GM21529 (cell line): ENCODE results near the gene PCDH9.

Source experiments
- ATAC-seq: cut with Tn5 transposase; IDR thresholded peaks from one replicate; pipeline ENCODE4 v1.9.1; 2021; ENCODE audit not compliant: unreplicated experiment

Gene PCDH9

DNA sequence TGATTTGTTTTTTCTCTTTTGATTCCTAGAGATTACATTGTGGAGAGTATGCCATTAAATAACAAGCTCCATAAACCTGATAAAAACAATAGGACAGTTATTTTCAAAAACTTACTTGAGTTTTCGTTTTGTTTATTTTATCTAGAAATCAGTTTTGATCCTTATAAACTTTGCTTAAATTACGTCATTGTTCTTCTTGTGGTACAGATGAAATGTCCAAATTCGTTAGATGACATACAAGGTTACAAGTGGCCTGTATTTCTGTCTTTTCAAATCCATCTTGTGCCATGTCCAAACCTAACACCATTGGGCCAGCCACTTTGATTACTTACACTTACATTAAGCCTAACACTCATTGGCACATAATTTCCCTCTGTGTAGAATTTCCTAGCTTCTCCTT is 372.0 kb downstream of the PCDH9 start:
- no peak for ATAC-seq

DNA sequence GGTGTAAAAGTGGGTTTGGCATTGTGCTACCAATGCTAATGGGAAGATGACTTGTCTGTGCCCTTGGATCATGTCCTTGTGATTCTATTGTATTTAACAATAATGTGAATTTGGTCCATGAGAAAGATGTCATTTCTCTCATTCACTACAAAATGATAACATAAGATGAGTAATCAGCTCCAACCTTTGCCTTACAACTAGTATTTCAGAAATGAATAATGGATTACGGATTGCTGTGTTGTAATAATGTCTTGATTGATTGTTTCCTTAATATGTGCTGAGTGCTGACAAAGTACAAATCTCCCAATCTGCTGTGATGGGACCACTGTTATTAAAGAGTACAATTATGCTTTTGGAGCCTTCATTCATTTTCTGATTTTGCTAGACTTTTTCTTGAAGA is 375.0 kb downstream of the PCDH9 start:
- ATAC-seq, result no peak

DNA sequence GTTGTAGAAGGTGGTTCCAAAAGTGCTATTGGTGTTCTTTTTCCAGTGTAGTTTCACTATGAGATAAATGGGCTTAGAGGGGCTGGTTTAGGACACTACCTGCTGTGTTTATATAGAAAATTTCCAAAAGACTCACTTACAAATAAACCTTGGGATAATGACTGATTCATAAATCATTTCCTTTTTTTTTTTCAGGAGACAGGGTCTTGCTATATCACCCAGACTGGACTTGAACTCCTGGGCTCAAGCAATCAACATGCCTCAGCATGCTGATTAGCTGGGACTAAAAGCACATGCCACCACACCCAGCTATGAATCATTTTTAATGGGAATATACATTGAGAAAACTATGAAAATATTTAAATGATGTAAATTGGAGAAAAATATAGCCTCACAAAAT is 376.6 kb downstream of the PCDH9 start:
- no peak for ATAC-seq

DNA sequence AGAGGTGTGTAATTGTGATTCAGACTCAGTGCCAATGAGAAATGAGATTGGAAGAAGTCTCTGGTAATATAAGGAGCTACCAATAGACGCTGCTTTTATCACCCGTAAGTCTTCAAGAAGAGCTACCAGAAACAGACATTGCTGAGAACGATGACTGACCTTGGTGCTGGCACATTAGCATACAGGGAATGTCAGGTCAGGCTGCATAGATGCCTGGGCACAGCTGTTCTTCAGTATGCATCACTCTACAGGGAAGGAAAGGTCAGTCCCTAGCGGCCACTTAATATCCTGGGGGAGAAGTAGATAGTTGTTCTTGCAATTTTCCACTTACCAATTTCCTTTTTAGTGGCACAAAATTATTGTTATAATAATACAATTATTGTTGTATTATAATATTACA is 380.4 kb downstream of the PCDH9 start:
- no peak for ATAC-seq

DNA sequence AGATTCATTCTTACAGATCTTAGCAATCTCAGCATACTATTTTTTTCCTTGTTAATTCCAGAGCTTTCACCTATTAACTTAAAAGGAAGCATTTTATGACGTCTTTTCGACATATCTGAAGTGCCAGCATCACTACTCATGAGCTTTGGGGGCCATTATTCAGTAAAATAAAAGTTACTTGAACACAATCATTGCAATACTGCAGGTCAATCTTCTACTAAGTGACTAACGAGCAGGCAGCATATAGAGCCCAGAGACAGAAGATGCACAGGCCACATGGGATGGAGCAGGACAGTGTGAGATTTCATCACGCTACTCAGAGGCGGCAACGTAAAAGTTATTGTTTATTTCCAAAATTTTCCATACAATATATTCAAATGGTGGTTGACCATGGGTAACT is 382.6 kb downstream of the PCDH9 start:
- ATAC-seq, result no peak

DNA sequence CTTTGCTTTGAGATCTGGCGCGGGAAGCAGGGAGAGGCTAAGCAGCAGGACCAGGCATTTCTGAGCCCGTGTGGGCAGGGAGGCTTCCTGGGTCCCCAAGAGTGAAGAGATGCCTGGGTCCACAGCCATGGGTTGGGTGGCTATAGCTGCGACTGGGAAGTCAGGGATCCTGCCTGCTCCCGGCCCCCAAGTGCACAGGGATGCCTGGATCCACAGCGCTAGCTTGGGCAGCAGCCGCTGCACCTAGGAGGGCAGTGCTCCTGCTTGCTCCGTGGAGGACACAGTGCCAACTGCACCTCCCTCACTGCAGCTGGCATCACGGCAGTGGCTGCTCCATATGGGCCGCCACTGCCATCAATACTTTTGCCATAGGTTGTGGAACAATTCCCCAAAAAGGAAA is 384.7 kb downstream of the PCDH9 start:
- no peak for ATAC-seq

DNA sequence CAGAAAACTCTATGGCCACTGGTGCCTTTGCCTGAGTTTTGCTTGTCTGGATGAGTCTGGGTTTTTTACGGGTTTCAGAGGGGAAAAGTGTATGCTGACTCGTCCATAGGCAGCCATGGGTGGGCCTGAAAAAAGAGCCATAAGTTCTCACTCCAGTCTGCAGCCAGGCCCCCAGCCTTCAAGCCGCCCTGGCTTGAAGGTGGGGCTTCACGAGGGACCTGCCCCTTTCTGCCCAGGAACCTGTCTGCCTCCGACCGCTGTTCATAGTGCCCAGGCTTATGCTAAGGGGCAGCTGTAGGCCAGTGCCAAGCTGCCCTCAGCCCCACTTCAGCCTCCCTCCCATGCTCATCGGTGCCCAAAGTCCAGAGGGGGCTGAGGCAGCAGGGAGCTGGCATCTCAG is 385.2 kb downstream of the PCDH9 start:
- ATAC-seq, result no peak

DNA sequence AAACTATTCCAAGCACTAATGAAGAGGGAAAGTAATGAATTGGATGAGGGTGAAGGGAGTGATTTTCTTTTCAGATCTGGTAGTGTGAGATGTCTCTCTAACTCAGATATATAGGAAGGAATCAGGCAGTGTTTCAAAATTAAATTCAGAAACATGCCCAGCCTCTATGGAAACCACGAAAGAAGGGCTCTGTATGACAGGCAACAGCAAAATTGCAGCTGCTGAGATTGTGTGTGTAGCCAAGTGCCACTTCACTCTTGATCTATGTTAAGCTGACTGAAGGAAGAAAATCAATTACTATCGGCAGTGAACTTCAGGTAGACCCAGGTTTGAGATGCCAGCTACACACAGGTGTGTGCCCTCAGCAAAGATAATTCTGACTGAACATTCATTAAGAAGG is 387.4 kb downstream of the PCDH9 start:
- ATAC-seq, result no peak

DNA sequence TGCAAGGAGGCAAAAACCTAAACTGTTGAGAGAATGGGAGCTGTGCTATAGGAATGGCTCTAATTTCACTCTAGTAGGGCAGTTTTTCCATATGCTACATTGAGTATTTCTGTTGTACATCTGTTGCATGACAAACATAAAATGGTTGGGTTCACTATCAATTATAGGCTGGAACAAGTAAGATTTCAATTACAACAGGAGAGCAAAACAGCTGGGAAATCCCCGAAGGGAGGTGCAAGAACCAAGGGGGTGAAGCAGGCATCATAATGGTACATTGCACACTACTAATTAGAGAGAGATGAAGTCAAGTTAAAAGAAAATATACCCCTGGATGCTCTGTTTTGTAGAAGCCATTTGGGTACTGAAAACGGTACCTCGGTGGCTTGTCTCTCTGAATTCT is 389.5 kb downstream of the PCDH9 start:
- ATAC-seq, result no peak

DNA sequence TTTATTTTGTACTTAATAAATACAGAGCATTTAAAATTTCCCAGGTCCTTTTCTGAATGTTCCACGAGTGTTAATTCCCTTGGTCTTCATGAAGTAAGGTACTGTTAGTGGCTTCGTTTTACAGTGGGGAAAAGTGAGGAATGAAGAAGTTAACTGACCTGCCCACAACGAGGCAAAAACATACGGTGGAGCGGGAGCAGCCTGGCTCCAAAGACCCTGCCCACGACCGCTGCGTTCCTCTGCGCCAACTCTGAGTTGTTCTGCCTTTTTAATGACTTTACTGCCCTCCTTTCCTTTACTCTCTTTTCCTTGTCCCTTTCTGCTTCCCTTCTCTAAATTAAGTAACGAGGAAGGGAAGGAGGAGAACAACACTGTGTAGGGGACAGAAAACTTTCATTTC is 392.9 kb downstream of the PCDH9 start:
- no peak for ATAC-seq

DNA sequence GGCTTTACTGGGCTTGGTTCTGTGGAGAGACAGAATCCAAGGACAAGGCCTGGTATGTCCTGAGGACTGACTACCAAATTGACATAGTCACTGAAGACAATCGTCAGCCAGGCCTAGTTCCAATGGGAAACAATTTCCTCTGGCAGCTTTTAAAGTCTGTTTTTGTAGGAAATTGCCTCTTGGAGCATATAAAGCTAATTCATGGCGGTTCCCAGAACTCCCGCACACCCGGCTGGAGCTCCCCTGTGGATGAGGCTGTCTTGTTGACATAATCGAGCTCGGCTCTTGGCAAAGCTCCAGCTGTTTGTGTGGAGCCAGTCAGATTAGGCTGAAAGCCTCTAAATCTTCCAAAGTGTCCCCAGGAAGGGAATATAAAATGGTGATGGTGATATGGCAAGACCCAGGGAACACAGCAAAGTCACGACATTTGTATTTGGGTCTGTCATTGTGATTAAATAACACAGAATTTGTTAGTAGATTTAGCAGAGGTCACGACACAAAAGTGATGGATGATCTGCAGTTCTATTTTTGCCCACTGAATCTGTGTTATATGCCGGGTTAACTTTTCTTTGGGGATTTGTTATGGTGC is 395.0 kb downstream of the PCDH9 start:
- ATAC-seq, result no peak

DNA sequence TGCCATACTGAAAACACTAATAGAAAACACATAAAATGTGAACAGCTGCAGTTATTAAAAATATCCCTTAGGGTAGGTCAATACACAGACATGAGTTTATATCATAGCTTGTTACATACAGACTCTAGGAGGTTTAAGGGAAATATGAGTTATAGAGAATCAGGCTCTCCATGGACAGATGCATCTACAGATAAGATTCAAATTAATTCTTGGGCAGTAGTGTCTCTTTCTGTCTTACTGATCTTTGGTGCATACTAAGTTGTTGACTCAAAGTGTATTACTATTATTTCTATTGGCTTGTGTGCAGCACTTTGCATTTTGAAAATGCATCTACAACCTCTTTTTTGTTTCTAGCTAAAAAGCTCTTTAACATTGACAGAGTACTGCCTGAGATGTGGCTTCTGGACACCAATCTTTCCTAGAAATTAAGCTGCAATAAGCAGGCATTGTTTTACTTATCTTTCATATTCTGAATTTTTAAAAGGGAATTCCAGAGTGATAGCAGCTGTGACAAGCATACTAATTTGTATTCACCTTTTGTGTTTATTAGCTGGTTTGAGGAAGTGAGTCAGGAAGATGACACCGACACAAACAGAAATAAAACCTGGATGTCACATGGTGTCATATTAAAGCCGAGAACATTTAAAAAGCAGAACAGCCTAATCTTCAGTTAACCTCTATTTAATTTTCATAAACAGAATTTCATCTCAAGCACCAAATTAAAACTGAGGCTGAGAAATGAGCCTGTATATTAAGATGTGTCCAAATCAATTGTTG is 399.0 kb downstream of the PCDH9 start:
- no peak for ATAC-seq

DNA sequence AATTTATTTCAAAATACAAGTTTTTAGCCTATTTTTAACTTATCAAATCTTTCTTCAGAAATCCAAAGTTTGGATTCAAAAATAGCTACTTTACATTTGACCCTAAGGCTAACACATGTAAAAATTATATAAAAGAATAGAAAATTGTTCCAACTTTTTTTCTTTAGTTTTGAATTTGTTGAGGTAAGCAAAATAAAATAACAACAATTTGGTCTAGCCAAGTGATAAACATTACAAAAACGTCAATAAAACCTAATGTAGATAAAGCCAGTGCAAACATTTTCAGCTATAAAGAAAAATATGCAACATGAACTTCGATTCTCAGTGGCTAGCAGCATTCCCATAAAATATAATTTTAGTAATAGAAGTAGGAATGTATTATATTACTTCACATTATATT is 400.3 kb downstream of the PCDH9 start:
- ATAC-seq, result no peak

DNA sequence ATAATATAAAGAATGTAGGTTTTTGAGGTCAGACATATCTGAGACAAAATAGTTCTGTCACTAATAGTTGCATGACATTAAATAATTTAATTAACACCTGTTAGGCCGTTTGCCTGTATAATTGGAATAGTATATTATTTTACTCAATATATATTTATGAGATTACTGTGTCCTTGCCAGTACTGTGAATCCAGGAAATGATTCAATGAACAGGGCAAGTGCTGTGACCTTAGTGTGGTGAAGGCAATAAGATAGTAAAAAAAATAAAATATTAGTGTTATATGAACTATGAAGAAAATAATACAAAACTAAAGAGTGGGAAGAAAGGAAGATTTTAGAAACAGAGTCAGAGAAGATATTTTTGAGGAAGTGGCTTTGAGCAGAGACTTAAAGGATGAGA is 403.7 kb downstream of the PCDH9 start:
- ATAC-seq, result no peak

DNA sequence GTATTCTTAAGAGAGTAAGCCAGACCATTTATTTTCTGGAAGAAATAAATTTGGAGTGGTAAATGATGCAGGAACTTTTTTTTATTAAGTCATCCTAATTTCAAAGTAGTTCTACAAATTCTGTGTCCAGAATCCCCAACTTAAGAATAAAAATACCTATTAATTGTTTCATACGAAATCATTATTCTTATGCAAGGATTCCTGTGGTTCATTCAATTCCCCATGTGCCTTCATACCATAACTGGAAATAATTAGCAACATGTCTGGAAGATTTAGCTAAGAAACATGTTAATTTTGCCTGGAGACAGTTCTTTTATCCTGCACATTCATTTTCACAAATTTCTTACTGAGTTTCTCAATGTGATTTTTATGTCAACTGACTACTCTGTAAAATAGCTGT is 408.6 kb downstream of the PCDH9 start:
- ATAC-seq, result no peak

DNA sequence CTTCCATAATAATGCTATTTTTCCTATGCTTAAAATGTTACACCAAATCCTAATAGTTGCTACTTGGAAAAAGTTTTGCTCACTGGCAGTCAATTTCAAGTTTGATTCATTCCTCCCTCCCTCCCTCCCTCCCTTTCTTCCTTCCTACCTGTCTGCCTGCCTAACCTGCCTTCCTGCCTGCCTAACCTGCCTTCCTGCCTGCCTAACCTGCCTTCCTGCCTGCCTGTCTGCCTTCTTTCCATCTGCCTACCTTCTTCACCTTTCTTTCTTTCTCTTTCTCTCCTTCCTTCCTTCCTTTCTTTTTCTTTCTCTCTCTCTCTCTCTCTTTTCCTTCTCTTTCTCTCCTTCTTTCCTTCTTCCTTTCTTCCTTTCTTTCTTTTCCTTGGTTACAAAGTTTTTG is 418.7 kb downstream of the PCDH9 start:
- ATAC-seq, result no peak

DNA sequence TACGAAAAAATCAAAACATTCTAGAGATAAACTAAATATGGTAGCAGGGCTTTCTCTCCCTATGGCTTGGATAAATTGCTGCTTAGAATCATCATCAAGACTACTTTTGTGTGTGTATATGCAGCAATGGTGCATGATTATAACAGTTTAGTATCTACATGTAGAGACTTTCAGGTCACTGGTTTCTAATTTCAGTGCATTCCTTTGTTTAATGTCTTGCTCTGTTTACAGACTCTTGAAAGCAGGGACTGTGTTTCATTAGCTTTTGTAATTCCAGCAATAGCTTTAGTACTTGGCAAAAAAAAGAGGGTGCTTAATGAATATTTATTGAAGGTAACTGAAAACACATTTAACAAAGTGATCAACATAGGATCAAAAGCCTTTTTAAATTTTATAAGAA is 420.7 kb downstream of the PCDH9 start:
- ATAC-seq, result no peak

DNA sequence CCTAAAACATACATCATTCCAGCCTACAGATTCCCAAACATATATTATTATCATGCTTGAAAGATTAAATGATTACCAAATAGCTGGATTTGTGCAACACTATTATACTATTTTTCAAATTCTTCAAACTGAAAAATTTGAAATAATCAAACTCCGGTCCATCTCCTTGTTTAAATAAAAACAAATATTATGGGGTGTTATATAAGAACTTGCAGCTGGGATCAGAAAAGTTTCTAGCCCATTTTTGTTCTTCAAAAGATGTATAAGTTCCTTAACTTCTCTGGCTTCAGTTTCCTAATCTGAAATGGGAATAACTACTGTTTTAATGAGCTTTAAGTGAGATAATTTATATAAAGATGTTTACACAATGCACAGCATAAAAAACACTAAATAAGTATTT is 422.9 kb downstream of the PCDH9 start:
- no peak for ATAC-seq

DNA sequence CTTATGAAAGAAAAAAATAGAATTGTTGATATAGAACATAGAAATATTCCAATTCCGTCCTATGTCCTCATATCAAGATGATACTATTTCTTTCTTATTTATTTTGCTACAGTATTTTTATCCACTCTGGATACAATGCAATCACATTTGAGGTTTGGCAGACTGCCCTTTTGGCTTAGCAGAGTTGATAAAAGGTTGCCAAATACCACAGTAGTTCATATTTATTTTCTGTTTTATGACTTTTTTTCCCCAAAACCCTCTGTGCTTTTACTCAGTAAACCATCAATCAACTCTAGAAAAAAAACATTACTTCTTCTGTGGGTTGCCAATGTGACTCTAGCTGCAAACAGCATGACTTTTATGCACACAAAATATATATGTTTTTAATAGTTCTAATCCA is 424.5 kb downstream of the PCDH9 start:
- ATAC-seq, result no peak

DNA sequence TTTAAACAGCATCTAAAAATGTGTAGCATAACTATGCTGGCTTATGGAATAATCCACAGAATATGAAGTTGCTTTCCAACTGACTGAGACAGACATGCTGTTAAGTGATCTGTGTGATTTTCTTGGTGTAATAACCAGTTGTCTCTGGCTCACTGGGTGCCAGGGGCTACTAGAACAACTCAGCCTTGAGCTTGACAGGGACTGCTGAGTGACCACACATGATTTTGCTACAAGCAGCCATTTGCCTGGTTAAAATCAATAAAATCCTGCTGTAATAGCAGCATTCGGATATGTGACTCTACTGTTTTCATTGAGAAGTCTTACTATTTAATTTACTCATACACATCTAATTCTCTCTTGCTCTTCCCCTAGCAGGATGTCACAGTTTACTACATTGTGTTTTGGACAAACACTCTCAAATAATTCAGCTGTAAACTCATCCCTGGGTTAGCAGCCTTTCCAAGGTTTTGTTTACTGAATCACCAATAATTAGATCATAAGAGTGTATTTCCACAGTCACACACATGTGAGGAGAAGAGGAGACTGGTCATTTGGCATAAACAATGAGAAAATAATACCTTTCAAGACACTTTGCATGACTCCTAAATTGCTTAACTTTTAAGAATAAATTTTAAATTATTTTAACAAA is 426.2 kb downstream of the PCDH9 start:
- ATAC-seq, result no peak

DNA sequence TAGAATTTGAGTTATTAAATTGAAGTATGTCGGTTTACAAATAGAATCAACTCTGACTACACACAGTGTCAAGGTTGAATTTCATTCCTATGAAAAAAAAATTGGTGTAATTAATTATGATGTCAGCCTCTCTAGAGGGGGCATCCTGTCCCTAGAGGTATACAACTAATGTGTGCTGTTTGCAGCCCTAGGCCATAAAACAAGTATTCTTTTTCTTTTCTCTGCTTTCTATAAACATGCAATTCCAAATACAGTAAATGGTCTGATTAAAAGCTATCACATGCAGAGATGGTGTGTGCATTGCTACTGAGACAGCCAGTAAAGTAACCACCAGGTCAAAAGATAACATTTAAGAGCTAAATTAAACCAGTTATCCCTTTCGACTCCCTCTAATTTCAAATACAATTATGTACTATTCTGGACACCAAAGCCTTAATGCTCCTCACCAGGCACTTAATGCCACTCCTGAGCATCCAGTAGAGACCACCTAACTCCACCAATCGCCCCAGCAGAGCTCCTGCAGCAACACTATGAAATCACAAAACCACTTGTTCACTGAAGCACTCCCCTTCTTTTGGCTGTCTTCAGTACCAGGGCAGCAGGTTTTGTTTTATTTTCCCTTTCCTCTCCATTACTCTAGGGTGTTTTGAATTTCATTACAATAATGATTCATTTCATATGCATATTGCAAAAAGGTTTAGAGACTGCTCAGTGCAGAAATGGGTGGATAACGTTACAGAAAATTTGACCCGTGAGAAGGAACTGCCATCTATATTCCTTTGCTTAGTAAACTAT is 426.9 kb downstream of the PCDH9 start:
- ATAC-seq, result no peak

DNA sequence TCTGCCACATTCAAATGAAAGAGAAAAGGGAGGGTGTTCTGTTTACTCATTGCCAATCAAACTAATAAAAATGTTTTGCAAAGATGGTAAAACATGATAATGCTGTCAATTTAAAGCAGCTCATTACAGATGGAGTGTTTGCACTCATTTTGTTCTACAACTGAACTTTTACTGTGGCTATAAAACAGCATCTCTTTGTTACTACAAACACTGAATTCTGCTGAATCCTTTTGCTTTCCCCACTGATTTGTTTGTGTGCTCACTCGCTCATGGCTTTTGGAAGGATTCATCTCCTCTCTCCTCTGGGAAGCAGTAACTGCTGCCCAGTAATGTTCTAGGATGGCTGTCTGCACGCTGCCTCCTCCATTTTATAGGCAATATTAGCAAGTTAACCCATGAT is 434.5 kb downstream of the PCDH9 start:
- ATAC-seq, result no peak
